ENCODE measurements around the gene OGN.

OGN gene

DNA sequence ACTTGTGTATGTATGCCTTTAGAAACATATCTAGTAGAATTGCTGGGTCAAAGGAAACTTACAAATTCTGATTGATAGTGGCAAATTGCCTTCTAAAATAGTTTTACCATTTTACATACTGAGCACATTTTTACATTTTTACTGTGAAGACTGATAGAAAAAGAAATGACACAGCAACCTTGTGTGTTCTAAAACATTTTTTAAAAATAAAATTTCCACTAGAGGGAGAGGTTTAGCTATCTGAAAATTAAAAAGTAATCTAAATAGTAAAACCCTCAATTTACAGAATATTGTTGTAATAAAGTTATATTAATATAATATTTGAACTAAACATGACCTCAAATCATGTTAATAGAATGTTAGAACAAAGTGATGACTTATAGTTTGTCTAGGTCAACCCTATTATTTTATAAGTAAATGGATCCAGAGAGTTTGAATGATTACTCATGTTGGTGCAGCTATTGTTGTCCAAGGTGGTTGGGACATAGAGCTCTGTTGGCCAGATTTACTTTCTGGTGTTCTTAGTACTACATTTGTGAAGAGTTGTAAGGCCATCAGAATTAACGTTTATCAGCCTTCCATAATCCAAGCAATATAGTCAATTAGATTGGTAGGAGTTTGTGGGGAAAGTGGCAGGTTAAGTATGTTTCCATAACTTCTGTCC lies 61.4 kb downstream of the OGN start:
- DNase-seq: peak; percentile 20 to 39

DNA sequence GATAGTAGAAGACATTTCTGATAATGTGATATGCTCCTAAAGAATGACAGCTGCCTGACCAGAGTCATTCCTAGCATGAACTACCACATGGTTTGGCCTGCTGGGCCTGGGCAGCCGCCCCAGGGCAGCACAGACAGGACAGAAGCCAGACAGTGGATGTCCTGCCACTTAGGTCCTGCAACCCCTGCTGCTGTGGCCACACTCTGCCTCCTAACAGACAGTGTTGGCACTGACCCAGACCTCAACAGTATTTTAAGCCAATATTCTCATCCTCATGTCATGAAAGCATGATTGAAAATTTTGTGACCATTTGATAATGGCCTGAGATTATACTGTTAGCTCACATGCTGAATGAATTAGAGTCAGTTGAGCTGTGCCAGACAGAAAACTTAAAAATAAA lies 62.8 kb downstream of the OGN start:
- no peak for DNase-seq

DNA sequence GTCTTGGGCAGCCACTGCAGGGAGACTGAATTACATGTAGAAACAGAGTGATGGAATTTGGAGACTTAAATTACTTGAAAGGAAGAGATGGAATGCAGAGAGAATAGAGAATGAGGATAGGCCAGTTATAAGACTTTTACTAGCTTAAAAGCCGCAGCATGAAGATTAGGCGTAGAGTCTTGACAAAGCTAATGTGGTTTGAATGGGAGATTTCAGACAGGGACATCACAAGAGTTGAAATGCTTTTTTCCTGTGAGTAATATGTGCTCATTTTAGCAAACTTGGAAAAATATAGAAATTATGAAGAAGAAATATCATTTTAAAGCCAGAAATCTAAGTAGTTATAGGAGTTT lies 71.1 kb downstream of the OGN start:
- no peak for DNase-seq
